ENCODE results near the gene TMED6.
"Not testable (repeated sequence)": the region's sequence is repeated elsewhere in the genome, so short reads cannot be mapped to it uniquely, and the experiment has no call there.

TMED6 gene

GRCh38 chr16:69302301-69302700 is 49.3 kb downstream of the TMED6 start:
- no peak overlapping the region for H3K27ac ChIP-seq
- TF ChIP-seq CTCF (IDR thresholded peaks at IDR 0.05), result no peak
- H3K4me3 ChIP-seq, result no peak overlapping the region
- no peak for DNase-seq (ENCODE audit: low spot score)

GRCh38 chr16:69301861-69302260 is 49.7 kb downstream of the TMED6 start:
- Histone ChIP-seq H3K4me3 (no peak overlapping the region), H3K27ac (no peak overlapping the region)
- no peak for TF ChIP-seq CTCF (IDR thresholded peaks at IDR 0.05)
- DNase-seq (ENCODE audit: low spot score), result no peak

DNA sequence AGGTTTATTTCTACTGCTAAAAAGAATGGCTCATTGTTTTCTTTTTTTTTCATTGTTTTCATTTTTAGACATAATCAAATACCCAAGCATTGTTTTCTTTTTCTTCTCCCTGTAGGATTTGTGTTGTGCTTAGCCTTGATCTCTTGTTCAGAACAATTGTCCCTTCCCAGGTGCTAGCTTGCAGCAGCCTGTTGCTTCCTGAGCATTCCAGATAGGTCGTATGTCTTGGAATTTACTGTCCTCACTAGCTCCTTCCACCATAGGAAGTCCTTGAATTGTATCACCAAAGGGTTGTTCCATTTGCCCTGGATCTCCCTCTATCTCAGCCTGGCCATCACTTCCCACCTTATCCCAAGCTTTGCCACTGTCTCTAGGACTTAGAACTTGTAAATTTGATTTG is 50.4 kb downstream of the TMED6 start:
- DNase-seq (ENCODE audit: low spot score), result no peak
- no peak for TF ChIP-seq CTCF (IDR thresholded peaks at IDR 0.05)
- Histone ChIP-seq H3K27ac (no peak overlapping the region), H3K4me3 (no peak overlapping the region)

GRCh38 chr16:69298261-69298660 is 53.3 kb downstream of the TMED6 start:
- Histone ChIP-seq H3K4me3 (no peak overlapping the region), H3K27ac (no peak overlapping the region)
- no peak for DNase-seq (ENCODE audit: low spot score)
- TF ChIP-seq CTCF (IDR thresholded peaks at IDR 0.05), result no peak

DNA sequence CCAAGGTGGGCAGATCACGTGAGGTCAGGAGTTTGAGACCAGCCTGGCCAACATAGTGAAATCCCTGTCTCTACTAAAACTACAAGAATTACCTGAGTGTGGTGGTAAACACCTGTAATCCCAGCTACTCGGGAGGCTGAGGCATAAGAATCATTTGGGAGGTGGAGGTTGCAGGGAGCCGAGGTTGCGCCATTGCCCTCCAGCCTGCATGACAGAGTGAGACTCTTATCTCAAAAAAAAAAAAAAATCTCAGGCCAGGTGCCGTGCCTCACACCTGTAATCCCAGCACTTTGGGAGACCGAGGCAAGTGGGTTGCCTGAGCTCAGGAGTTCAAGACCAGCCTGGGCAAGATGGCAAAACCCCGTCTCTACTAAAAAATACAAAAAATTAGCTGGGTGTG is 54.8 kb downstream of the TMED6 start:
- not testable (repeated sequence) for H3K27ac ChIP-seq; H3K4me3 ChIP-seq; DNase-seq (ENCODE audit: low spot score)

- H3K27ac ChIP-seq, result no peak overlapping the region
- no peak for DNase-seq (ENCODE audit: low spot score)
- no peak overlapping the region for H3K4me3 ChIP-seq
- no peak for TF ChIP-seq CTCF (IDR thresholded peaks at IDR 0.05)
These were observed 57.5 kb downstream of the TMED6 start for GRCh38 chr16:69294051-69294450.

GRCh38 chr16:69293401-69293800 is 58.2 kb downstream of the TMED6 start:
- no peak for TF ChIP-seq CTCF (IDR thresholded peaks at IDR 0.05)
- no peak overlapping the region for H3K27ac ChIP-seq
- DNase-seq (ENCODE audit: low spot score), result no peak

More at GRCh38 chr16:69293401-69293800, 58.2 kb downstream of the TMED6 start:
- H3K4me3 ChIP-seq, result no peak overlapping the region
